GM23338 (cell line): ENCODE data around the gene COL8A1.

Experiments
- CREB1 ChIP-seq: fragments of 250-450 bp; sonication (Bioruptor Pico); IDR thresholded peaks from 2 replicates; pipeline ENCODE4 v1.5.0; 2020; ENCODE audit warnings: low read depth, mild to moderate bottlenecking, moderate library complexity
- CTCF ChIP-seq, 2 experiments: fragments of 200-600 bp in 1 of 2; sonication (generic) in 1 of 2; conservative IDR thresholded peaks; 2 replicates each; pipeline versions ENCODE4 v1.5.1 to v1.6.1; 2016 to 2017; ENCODE audit warnings: antibody characterized with exemption in 2 of 2, low read depth in 2 of 2, mild to moderate bottlenecking in 2 of 2, moderate library complexity in 1 of 2
- EZH2 ChIP-seq: fragments of 200-600 bp; sonication (generic); IDR thresholded peaks from one replicate; pipeline ENCODE4 v1.8.0; 2017; ENCODE audit warnings: antibody characterized with exemption, mild to moderate bottlenecking, low read depth; ENCODE audit not compliant: unreplicated experiment
- EZH2phosphoT487 ChIP-seq: fragments of 200-600 bp; sonication (generic); IDR thresholded peaks from one replicate; pipeline ENCODE4 v1.8.1; 2018; ENCODE audit warnings: antibody characterized with exemption; ENCODE audit not compliant: unreplicated experiment
- JUNB ChIP-seq: IDR thresholded peaks from one replicate; pipeline ENCODE4 v1.6.1; 2016; ENCODE audit warnings: antibody characterized with exemption; ENCODE audit not compliant: unreplicated experiment
- NANOG ChIP-seq: IDR thresholded peaks from 2 replicates; pipeline ENCODE4 v1.6.1; 2016; ENCODE audit warnings: antibody characterized with exemption, borderline replicate concordance
- POLR2AphosphoS5 ChIP-seq: IDR thresholded peaks from 2 replicates; pipeline ENCODE4 v1.6.1; 2016; ENCODE audit warnings: antibody characterized with exemption, low read depth
- REST ChIP-seq: IDR thresholded peaks from one replicate; pipeline ENCODE4 v1.6.1; 2018; ENCODE audit warnings: antibody characterized with exemption; ENCODE audit not compliant: unreplicated experiment
- STAT1 ChIP-seq: IDR thresholded peaks from one replicate; pipeline ENCODE4 v1.6.1; 2016; ENCODE audit warnings: antibody characterized with exemption; ENCODE audit not compliant: unreplicated experiment
- ZNF114 ChIP-seq: fragments of 250-450 bp; sonication (Bioruptor Pico); IDR thresholded peaks from 2 replicates; pipeline ENCODE4 v1.5.0; 2020; ENCODE audit warnings: mild to moderate bottlenecking, moderate library complexity
- ZNF331 ChIP-seq: fragments of 250-450 bp; sonication (Bioruptor Pico); IDR thresholded peaks from 2 replicates; pipeline ENCODE4 v1.5.0; 2020; ENCODE audit warnings: low read depth, mild to moderate bottlenecking, moderate library complexity
- ZNF462 ChIP-seq: fragments of 250-450 bp; sonication (Bioruptor Pico); IDR thresholded peaks from 2 replicates; pipeline ENCODE4 v1.5.0; 2020; ENCODE audit warnings: mild to moderate bottlenecking, moderate library complexity

- TF ChIP-seq CTCF (conservative IDR thresholded peaks at IDR 0.05; ENCODE audit: low read depth in 2 of 2), result no peak
- no peak for TF ChIP-seq CREB1
- TF ChIP-seq POLR2AphosphoS5, result no peak
- TF ChIP-seq EZH2phosphoT487, result no peak
- TF ChIP-seq EZH2, result no peak
- no peak for TF ChIP-seq REST
- no peak for TF ChIP-seq ZNF114 (CRISPR knock-in tag)
- TF ChIP-seq JUNB, result no peak
- TF ChIP-seq ZNF331 (CRISPR knock-in tag), result no peak
- no peak for TF ChIP-seq STAT1
- no peak for TF ChIP-seq NANOG
- no peak for TF ChIP-seq ZNF462 (CRISPR knock-in tag)
These were observed 35.8 kb downstream of the COL8A1 start for GRCh38 chr3:99674086-99674789.
